ENCODE results near the gene TRIM41. TPM values are rescaled to one million over a fixed set of nuclear protein-coding genes. Genes with fewer than 3 reads are reported as not detected.
A peak's percentile ranks its signal among the peaks of the same experiment; 100 is the strongest.
"Not testable (repeated sequence)": the region's sequence is repeated elsewhere in the genome, so short reads cannot be mapped to it uniquely, and the experiment has no call there.

The TRIM41 gene
- total RNA-seq, 1 donor from 2014 or later: 105 TPM

DNA sequence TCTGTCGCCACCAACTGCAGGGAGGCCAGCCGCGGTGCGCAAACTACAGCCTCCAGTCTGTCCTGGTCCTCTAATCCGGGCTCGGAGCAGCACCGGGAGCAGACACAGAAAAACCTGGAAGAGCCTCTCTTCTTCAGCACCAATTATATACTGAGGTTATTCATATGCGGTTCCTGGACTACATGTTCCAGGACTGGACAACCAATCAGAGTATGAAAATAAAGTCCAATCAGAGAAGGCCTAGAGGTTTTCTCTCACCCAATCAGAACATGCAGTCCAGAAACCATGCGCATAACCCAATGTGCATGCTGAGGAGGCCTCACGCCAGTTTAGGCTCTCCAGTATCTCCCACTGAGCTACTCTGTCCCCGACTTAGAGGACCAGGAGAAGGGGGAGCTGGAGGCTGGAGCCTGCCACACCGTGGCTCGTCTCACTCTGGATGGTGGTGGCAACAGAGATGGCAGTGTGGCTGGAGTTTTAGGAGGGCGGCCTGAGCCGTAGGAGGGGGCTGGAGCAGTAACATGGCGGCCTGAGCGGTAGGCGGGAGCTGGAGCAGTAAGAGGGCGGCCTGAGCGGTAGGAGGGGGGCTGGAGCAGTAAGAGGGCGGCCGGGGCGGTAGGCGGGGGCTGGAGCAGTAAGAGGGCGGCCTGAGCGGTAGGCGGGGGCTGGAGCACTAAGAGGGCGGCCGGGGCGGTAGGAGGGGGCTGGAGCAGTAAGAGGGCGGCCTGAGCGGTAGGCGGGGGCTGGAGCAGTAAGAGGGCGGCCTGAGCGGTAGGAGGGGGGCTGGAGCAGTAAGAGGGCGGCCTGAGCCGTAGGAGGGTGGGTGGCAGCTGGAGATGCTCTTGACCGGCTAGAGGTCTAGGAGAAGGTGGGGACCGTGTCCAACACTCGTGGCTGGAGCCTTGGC lies 58.2 kb downstream of the TRIM41 start:
- DNase-seq (ENCODE audit: low spot score in 2 of 2): no peak
- Histone ChIP-seq H3K9me3 (no peaks in the 10 kb centered on the region), H3K27me3 (no peaks in the 10 kb centered on the region), H3K36me3 (no peaks in the 10 kb centered on the region), H3K4me1 (no peaks in the 10 kb centered on the region), H3K4me3 (no peak overlapping the region), H3K27ac (no peak overlapping the region)
- TF ChIP-seq, protein P1, sequence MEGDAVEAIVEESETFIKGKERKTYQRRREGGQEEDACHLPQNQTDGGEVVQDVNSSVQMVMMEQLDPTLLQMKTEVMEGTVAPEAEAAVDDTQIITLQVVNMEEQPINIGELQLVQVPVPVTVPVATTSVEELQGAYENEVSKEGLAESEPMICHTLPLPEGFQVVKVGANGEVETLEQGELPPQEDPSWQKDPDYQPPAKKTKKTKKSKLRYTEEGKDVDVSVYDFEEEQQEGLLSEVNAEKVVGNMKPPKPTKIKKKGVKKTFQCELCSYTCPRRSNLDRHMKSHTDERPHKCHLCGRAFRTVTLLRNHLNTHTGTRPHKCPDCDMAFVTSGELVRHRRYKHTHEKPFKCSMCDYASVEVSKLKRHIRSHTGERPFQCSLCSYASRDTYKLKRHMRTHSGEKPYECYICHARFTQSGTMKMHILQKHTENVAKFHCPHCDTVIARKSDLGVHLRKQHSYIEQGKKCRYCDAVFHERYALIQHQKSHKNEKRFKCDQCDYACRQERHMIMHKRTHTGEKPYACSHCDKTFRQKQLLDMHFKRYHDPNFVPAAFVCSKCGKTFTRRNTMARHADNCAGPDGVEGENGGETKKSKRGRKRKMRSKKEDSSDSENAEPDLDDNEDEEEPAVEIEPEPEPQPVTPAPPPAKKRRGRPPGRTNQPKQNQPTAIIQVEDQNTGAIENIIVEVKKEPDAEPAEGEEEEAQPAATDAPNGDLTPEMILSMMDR (IDR thresholded peaks at IDR 0.05): no peak
- intact Hi-C loops (cut with DNase I): no loop called here

DNA sequence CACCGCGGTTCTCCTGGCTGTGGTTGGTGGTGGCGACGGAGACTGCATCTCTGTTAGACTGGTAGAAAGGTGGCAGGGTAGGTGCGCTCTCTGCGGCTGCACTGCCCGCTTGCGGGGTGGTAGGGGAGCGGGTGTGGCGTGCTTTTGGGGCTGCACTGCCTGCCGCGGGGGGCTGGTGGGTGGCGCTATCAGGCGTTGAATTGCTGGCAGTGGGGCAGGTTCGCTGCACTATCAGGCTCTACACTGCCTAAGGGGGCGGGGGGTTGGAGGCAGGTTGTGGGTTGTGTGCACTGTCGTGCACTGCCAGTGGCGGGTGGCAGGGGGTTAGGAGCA lies 58.9 kb downstream of the TRIM41 start:
- H3K27ac ChIP-seq: no peak overlapping the region
- no peaks in the 10 kb centered on the region for H3K4me1 ChIP-seq
- no peaks in the 10 kb centered on the region for H3K9me3 ChIP-seq
- H3K27me3 ChIP-seq: no peaks in the 10 kb centered on the region
- TF ChIP-seq, protein P1 (IDR thresholded peaks at IDR 0.05): no peak
- no peaks in the 10 kb centered on the region for H3K36me3 ChIP-seq
- intact Hi-C loops (cut with DNase I): no loop called here
- DNase-seq (ENCODE audit: low spot score in 2 of 2): no peak
- H3K4me3 ChIP-seq: no peak overlapping the region

GRCh38 chr5:181282415-181282814 lies 59.3 kb downstream of the TRIM41 start:
- H3K27ac ChIP-seq; H3K27me3 ChIP-seq; H3K4me1 ChIP-seq; intact Hi-C loops (cut with DNase I); DNase-seq (ENCODE audit: low spot score in 2 of 2); H3K4me3 ChIP-seq; H3K36me3 ChIP-seq; H3K9me3 ChIP-seq: not testable (repeated sequence)

DNA sequence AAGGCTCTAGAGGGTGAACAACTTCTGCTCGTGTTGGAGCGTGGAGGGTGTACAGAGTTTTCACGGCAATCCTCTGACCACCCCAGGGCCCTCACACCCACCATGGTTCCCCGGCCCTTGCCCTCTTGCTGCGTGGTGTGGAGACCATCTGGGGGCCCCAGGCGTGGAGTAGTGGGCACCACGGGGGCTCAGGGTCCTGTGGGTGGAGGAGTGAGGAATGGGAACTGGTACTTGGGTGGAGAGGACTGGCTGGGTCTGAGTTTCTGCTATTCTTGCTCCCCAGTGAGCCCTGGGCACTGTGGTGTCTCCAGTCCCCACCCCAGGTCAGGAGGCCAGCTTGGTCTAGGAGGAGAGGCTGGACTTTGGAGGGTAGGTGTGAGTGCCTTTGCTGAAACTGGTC lies 59.8 kb downstream of the TRIM41 start:
- Histone ChIP-seq H3K4me1 (no peaks in the 10 kb centered on the region), H3K36me3 (no peaks in the 10 kb centered on the region), H3K27ac (no peak overlapping the region), H3K9me3 (no peaks in the 10 kb centered on the region), H3K4me3 (no peak overlapping the region), H3K27me3 (no peaks in the 10 kb centered on the region)
- no peak for DNase-seq (ENCODE audit: low spot score in 2 of 2)
- TF ChIP-seq, protein P1 (IDR thresholded peaks at IDR 0.05): no peak
- intact Hi-C loops (cut with DNase I): no loop called here

DNA sequence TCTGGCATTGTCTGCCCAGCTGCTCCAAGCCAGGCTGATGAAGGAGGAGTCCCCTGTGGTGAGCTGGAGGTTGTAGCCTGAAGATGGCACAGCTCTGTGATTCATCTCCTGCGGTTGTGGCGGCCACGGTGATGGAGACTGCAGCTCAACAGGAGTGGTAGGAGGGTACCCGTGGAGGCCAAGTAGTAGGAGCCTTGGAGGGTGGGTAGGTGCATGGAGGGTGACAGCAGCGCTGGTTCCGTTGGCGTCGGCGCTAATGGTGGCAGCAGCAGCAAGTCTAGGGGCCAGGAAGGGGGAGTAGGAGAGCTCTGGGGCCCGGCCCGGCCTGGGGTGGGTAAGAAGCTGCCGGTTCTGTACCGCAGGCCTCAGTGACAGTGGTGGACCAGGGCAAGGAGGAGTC lies 60.3 kb downstream of the TRIM41 start:
- TF ChIP-seq, protein P1 (IDR thresholded peaks at IDR 0.05): no peak
- Histone ChIP-seq H3K27me3 (no peaks in the 10 kb centered on the region), H3K9me3 (no peaks in the 10 kb centered on the region), H3K4me3 (no peak overlapping the region), H3K36me3 (no peaks in the 10 kb centered on the region), H3K27ac (no peak overlapping the region), H3K4me1 (no peaks in the 10 kb centered on the region)
- intact Hi-C loops (cut with DNase I): no loop called here
- DNase-seq (ENCODE audit: low spot score in 2 of 2): no peak

DNA sequence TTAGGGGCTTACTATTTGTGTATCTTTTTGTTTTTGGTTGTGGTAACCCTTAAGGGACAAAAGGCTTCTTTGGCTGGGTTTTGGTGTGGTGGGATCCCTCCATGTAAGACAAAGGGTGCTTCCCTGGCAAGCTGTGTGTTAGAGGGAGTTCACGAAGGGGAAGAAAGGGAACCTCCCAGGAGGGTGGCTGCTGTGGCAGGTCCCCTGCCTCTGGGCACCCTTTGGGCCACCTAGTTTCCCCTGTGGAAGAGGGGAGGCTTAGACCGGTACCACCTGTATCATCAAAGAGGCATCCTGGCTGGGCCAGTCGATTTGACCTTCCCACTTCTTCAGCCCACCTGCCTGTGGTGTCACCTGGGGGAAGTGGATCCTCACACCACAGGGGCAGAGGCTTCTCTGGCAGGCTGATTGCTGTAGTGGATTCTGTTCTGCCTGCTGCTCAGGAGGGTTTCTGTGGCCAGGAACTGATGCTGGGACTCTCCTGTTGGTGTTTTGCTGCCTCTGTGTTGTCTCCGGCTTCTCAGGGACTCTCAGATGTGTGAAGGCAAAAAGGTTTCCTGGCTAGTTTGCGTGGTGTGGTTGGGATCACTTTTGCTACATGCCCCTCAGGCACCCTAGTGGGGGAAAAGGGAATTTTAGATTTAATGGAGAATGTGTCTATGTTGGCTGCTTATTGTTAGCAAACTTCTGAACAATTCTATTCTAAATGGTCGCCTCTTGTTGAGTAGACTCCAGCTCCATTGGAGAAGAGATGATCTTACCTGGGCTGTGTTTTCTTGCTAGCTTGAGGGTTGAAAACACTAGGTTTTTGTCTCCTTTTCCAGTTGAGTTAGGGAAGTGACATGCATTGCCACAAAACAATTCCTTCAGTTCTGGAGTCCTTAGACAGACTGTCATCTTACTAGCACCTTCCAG lies 61.0 kb downstream of the TRIM41 start:
- DNase-seq (ENCODE audit: low spot score in 2 of 2); H3K27me3 ChIP-seq; H3K27ac ChIP-seq; intact Hi-C loops (cut with DNase I); H3K4me1 ChIP-seq; H3K4me3 ChIP-seq; H3K9me3 ChIP-seq; H3K36me3 ChIP-seq: not testable (repeated sequence)
- TF ChIP-seq, protein P1 (IDR thresholded peaks at IDR 0.05): peak in 1 of 3 experiments; percentile 25

Measured in ascending aorta (tissue), 2 donors.